ENCODE measurements around the gene CSTPP1.

The CSTPP1 gene

GRCh38 chr11:47107744-47108143 is 171.2 kb downstream of the CSTPP1 start:
- Histone ChIP-seq H3K27ac (replicated peaks) (no peak overlapping the region), H3K27me3 (ENCODE audit: insufficient read depth, poor library complexity, severe bottlenecking) (no peaks in the 10 kb centered on the region), H3K4me3 (replicated peaks; ENCODE audit: insufficient read depth, low read length) (no peak overlapping the region)
- TF ChIP-seq SPI1 (IDR thresholded peaks at IDR 0.05; ENCODE audit: borderline replicate concordance, low read depth) (no peak), CTCF (IDR thresholded peaks at IDR 0.05; ENCODE audit: insufficient read depth, low read length) (no peak), REST (IDR thresholded peaks at IDR 0.05; ENCODE audit: insufficient replicate concordance, low read depth) (no peak), GABPA (IDR thresholded peaks at IDR 0.05; ENCODE audit: low read depth) (no peak), POLR2AphosphoS5 (IDR thresholded peaks at IDR 0.05; ENCODE audit: low read depth) (no peak)
- DNase-seq (ENCODE audit: low read depth in 1 of 2, low spot score in 1 of 2) = no peak

- Histone ChIP-seq H3K4me3 (replicated peaks; ENCODE audit: insufficient read depth, low read length) (no peak overlapping the region), H3K27me3 (ENCODE audit: insufficient read depth, poor library complexity, severe bottlenecking) (no peaks in the 10 kb centered on the region), H3K27ac (replicated peaks) (no peak overlapping the region)
- no peak for DNase-seq (ENCODE audit: low read depth in 1 of 2, low spot score in 1 of 2)
- TF ChIP-seq GABPA (IDR thresholded peaks at IDR 0.05; ENCODE audit: low read depth) = no peak
- TF ChIP-seq REST (IDR thresholded peaks at IDR 0.05; ENCODE audit: insufficient replicate concordance, low read depth) = no peak
- no peak for TF ChIP-seq SPI1 (IDR thresholded peaks at IDR 0.05; ENCODE audit: borderline replicate concordance, low read depth)
- TF ChIP-seq POLR2AphosphoS5 (IDR thresholded peaks at IDR 0.05; ENCODE audit: low read depth) = no peak
- no peak for TF ChIP-seq CTCF (IDR thresholded peaks at IDR 0.05; ENCODE audit: insufficient read depth, low read length)
These were observed 171.7 kb downstream of the CSTPP1 start for GRCh38 chr11:47108214-47108613.

GRCh38 chr11:47109051-47109726 is 172.6 kb downstream of the CSTPP1 start:
- no peaks in the 10 kb centered on the region for H3K27me3 ChIP-seq (ENCODE audit: insufficient read depth, poor library complexity, severe bottlenecking)
- no peak overlapping the region for H3K27ac ChIP-seq (replicated peaks)
- no peak overlapping the region for H3K4me3 ChIP-seq (replicated peaks; ENCODE audit: insufficient read depth, low read length)
- TF ChIP-seq REST (IDR thresholded peaks at IDR 0.05; ENCODE audit: insufficient replicate concordance, low read depth) (no peak), GABPA (IDR thresholded peaks at IDR 0.05; ENCODE audit: low read depth) (no peak), CTCF (IDR thresholded peaks at IDR 0.05; ENCODE audit: insufficient read depth, low read length) (no peak), SPI1 (IDR thresholded peaks at IDR 0.05; ENCODE audit: borderline replicate concordance, low read depth) (no peak), POLR2AphosphoS5 (IDR thresholded peaks at IDR 0.05; ENCODE audit: low read depth) (no peak)
- no peak for DNase-seq (ENCODE audit: low read depth in 1 of 2, low spot score in 1 of 2)

All from HL-60 (cell line).